DMS114 treated with DMSO at 0.1 percent for 48 hours (cell line): Measurements from ENCODE around the gene VTI1B.
A peak's percentile ranks its signal among the peaks of the same experiment; 100 is the strongest.
"Not testable (repeated sequence)": the region's sequence is repeated elsewhere in the genome, so short reads cannot be mapped to it uniquely, and the experiment has no call there.

Source experiments
- DNase-seq: peaks from one replicate; lab custom pipeline; 2025; ENCODE audit not compliant: unreplicated experiment; lab: John Stamatoyannopoulos, UW

VTI1B gene

DNA sequence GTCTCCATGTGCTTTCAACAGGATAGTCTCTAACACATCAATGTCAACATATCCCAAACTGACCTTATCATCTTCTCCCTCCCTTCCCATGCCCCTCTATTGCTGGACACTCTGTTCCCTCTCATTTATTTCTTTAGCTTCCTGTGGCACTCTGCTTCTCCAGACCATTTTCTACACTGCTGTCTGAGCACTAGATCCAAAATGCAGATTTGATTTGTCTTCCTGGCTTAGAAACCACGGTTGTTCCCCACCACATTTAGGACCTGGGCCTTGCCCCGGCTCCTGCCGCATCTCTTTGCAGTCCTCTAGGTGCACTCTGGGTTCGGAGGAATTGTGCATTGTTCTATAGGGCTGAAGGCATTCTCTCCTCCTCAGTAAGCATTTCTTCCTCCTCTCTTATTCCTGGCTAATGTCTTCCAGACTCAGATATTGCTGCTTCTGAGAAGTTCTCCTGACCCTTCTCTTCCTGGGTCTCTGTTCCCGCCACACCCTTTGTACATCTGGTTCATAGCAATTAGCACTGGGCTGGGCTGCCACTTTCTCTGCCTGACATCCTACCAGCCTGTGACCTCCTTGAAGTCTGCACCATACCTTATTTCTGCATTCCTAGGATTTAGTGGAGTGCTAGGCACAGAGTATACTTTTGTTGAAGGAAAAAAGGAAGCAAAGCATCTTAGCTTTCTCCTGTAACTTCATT lies 40.8 kb downstream of the VTI1B start:
- DNase-seq: no peak

DNA sequence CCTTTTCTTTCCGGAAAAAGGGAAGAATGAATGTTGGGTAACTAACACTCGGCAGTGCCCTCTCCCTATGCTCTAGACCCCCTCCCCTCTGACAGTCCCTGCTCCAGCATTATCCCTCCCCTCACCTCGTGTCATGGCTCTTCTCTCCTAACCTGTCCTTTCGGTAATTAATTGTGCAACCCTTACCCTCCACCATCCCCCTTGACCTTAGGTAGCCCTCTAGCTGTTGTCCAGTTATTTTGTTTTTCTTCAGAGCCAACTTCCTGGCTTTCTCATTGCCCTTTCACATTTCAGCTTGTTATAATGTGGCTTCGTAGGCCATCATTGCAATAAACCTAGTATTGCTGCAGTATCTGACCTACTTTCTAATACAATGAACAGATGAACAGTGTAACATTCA lies 43.5 kb downstream of the VTI1B start:
- DNase-seq: no peak

- DNase-seq: no peak
Observed at GRCh38 chr14:67630186-67630585, 44.2 kb downstream of the VTI1B start.

- no peak for DNase-seq
Observed at GRCh38 chr14:67627519-67627918, 46.9 kb downstream of the VTI1B start.

GRCh38 chr14:67626131-67626530 lies 48.3 kb downstream of the VTI1B start:
- not testable (repeated sequence) for DNase-seq

- DNase-seq: no peak
Observed at GRCh38 chr14:67623114-67623513, 51.3 kb downstream of the VTI1B start.

DNA sequence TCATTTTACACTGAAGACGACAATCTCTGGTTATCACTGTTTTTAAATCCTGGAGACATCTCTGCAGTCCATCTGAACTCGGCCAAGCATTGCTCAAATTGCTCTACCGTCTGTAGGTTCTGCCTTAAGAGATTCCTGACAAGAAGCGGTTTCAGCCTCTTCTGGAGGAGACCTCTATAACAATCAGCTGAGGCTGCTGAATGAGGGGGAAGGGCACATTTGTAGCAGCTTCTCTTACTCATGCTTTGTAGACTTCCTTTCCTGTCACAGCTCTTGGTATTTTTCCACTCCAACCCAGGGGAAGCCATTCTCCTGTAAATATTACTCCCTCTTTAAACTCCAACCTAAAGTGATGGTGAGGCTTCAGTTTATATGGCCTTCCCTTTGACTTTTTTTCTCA lies 51.8 kb downstream of the VTI1B start:
- no peak for DNase-seq

- no peak for DNase-seq
Observed at GRCh38 chr14:67620217-67620785, 54.1 kb downstream of the VTI1B start.

DNA sequence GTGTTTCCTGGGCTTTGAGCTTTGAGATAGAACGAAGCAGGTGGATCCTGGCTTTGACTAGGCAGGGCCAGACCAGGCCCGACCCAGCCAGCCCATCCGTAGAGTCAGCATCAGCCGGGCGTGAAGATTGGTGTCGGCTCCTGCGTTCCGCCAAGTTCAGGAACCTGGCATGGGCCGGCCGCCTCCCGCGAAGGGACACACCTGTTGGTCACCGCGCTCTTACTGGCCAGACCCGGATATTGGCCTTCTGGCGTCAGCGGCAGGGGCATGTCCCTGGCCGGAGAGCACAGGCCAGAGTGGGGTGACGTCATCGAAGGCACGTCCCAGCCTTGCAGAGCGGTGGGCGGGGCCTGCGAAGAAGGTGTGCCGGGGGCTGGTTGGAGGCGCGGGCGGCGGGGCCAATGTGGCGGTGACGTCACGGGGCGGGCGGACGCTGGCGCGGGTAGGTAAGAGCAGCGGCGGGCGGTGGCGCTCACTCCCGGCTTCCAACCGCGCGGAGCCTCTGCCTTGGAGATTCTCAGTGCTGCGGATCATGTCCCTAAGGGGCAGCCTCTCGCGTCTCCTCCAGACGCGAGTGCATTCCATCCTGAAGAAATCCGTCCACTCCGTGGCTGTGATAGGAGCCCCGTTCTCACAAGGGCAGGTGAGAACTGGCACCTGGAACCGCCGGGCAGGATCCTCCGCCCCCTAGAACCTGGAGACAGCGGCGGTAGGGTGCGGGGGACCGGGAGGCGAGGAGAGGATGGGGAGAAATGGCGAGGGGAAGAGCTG lies 54.8 kb downstream of the VTI1B start, which contains the start of gene ARG2:
TSS of gene ARG2 (plus strand) at position 475 of the 771 bp plus-strand sequence. CDS start at position 533, 58 bp downstream.
- DNase-seq: peak; percentile 85

DNA sequence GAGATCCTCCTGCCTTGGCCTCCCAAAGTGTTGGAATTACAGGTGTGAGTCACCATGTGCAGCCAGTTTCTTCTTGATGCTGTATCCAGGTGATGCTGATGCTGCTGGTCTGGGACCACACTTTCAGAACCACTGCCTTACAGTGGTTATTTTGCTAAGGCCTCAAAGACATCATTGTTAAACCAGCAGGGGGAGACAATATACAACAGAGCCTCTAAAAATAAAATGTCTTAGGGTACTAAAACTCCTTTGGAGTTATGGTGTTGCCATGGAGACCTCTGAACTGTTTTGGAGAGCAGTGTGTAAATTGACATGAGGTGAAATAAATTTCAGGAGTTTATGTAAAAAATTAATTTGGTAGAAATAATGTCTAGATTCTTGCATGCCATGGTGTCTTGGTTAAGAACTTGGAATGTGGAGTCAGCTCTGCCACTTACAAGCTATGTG lies 55.8 kb downstream of the VTI1B start:
- DNase-seq: peak; percentile 62

DNA sequence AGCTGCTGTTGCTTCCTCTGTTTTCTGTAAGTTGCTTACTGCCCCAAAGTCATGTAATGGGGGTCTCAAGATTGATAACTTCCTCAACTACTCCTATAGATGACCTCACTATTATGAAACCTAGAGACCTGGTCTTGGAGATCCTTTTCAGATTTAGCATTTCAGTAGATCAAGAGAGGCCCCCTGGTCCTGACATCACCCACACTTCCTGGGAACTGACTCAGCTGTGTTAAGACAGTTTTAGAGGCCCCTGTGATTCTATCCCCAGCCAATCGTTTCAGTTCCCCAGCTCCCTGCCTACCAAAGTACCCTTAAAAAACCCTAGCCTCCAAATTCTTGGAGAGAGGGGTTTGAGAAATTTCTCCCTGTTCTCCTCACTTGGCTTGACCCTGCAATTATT lies 63.9 kb downstream of the VTI1B start:
- no peak for DNase-seq

GRCh38 chr14:67609642-67610310 lies 64.7 kb downstream of the VTI1B start:
- no peak for DNase-seq

DNA sequence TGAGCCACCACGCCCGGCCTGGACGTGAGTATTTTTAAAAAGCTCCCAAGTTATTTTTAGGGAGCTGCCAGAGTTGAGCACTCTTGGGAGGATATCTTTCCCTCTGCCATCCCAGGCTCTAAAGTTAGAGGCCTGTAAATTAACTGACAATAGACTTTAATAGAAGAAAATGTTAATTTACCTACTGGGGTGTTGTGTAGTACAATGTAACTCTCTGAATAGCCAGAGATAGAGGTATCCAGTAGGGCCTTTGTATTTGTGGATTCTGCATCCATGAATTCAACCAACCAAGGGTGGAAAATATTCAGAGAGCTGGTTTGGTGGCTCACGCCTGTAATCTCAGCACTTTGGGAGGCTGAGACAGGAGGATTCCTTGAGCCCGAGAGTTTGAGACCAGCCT lies 66.8 kb downstream of the VTI1B start:
- DNase-seq: no peak

DNA sequence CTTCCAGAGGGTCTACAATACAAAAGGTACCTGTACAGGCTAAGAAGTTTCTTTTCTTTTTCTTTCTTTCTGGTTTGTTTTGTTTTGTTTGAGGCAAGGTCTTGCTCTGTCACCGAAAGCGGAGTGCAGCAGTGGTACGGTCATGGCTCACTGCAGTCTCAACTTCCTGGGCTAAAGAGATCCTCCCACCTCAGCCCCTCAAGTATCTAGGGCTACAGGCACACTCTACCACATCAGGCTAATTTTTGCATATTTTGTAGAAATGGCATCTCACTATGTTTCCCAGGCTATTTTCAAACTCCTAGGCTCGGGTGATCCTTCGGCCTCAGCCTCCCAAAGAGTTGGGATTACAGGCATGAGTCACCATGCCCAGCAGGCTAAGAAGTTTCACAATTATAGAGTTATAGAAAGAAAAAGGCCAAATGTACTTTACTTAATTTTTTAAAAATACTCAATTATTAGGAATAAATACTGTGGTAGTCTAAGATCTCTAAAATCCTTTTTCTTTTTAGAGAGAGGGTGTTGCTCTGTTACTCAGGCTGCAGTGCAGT lies 71.4 kb downstream of the VTI1B start:
- no peak for DNase-seq

DNA sequence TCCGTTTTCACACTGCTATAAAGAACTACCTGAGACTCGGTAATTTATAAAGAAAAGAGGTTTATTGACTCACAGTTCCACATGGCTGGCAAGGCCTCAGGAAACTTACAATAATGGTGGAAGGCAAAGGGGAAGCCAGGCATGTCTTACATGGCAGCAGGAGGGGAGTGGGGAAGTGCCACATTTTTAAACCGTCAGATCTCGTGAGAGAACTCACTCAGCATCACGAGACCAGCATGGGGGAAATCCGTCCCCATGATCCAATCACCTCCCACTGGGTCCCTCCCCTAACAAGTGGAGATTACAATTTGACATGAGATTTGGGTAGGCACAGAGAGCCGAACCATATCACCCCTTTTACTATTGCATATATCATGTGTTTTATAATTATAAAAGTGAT lies 72.4 kb downstream of the VTI1B start:
- no peak for DNase-seq

DNA sequence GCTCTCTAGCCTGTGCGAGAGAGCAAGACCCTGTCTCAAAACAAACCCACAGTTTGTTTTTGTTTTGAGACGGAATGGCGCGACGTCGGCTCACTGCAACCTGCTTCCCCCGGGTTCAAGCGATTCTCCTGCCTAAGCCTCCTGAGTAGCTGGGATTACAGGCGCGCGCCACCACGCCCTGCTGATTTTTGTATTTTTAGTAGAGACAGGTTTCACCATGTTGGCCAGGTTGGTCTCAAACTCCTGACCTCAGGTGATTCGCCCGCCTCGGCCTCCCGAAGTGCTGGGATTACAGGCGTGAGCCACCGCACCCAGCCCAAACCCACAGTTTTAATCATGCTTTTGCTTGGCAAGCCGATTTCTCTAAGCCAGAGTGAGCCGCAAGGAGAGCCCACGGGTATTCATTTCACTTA lies 73.9 kb downstream of the VTI1B start:
- DNase-seq: not testable (repeated sequence)

DNA sequence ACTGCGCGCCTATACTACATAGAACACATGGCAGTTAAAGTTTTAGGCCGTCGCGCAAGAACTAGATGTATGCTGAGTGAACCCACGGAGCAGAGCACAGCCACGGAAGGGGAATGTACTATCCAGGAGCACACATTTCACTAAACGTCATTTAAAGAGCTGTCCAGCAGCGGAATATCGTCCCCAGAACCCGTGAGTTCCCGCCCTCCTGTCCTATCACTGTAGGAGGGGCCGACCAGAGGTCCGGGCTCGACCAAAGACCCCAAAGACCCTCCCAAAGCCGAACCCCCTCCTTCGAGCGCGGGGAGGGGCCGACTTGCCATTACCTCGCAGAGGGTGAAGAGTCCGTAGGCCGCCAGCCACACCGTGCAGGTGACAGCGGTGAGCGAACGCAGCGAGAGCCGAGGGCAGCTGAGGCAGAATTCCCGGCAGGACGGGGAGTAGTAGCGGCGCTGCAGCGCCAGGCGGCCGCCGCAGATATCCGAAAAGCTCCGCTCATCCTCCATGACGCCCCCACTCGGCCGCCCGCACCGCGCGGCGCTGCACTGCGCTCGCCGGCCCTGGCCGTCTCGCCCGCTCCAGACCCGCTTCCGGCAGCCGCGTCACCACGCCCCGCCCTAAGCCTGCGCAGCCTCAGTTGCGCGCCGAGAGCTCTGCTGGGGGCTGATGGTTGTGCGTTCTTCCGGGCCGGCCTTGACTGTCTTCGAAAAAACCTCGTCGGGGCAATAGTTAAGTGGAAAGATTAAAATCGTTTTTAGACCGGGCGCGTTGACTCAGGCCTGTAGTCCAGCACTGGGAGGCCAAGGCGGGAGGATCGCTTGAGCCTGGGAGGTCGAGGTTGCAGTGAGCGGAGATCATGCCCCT lies 74.5 kb downstream of the VTI1B start, which contains the start of gene PIGH:
TSS of gene PIGH (minus strand) at position 571 of the 864 bp plus-strand sequence. CDS start at position 506, 65 bp downstream.
- DNase-seq: peak; percentile 65
